HEK293 (cell line): ENCODE results near the gene BIN1.

Experiments used
- CTCF ChIA-PET: fragments of 350-600 bp; formaldehyde crosslinking; extraction: SDS; loops from one replicate; lab custom pipeline; 2021; ENCODE audit warnings: antibody characterized with exemption; lab: Yijun Ruan, JAX
- POLR2A ChIA-PET: fragments of 300-600 bp; formaldehyde crosslinking; extraction: SDS; loops from one replicate; lab custom pipeline; 2020; ENCODE audit warnings: antibody characterized with exemption, inconsistent platforms; lab: Yijun Ruan, JAX
- H3K27ac ChIP-seq: fragments of 200-500 bp; sonication (Bioruptor generic); 2 replicates; pipeline ENCODE4 v1.5.1; 2014; ENCODE audit warnings: low read depth, low read length, control low read depth, inconsistent platforms; ENCODE audit errors: extremely low read depth
- H3K36me3 ChIP-seq, 2 experiments: fragments of 200-500 bp in 1 of 2; sonication (Bioruptor generic) in 1 of 2; 1 replicate in 1 of 2; 2 replicates in 1 of 2; pipeline ENCODE4 v1.5.1; 2014 to 2017; ENCODE audit warnings: inconsistent platforms in 2 of 2, low read length in 2 of 2; ENCODE audit not compliant: control insufficient read depth in 2 of 2, insufficient read depth in 1 of 2
- H3K4me1 ChIP-seq: fragments of 200-500 bp; sonication (Bioruptor generic); 2 replicates; pipeline ENCODE4 v1.5.1; 2014; ENCODE audit warnings: mild to moderate bottlenecking, low read length, inconsistent platforms; ENCODE audit not compliant: control insufficient read depth, insufficient read depth
- H3K4me3 ChIP-seq: 2 replicates; pipeline ENCODE4 v1.5.1; 2011; ENCODE audit warnings: low read depth, mild to moderate bottlenecking, control low read depth, low read length, moderate library complexity
- H3K9me3 ChIP-seq: fragments of 200-500 bp; sonication (Bioruptor generic); 2 replicates; pipeline ENCODE4 v1.5.1; 2014; ENCODE audit warnings: low read depth, low read length, inconsistent platforms; ENCODE audit not compliant: control insufficient read depth, insufficient read depth
- GLIS1 ChIP-seq: fragments of 450-650 bp; formaldehyde crosslinking; IDR thresholded peaks from 2 replicates; pipeline ENCODE4 v1.5.1; 2016; ENCODE audit warnings: missing biosample characterization, missing genetic modification characterization
- GLIS2 ChIP-seq: fragments of 450-650 bp; formaldehyde crosslinking; IDR thresholded peaks from 2 replicates; pipeline ENCODE4 v1.5.1; 2016; ENCODE audit warnings: missing biosample characterization, missing genetic modification characterization
- KLF16 ChIP-seq: fragments of 450-650 bp; formaldehyde crosslinking; IDR thresholded peaks from 2 replicates; pipeline ENCODE4 v1.5.1; 2017; ENCODE audit warnings: missing biosample characterization, missing genetic modification characterization
- KLF8 ChIP-seq: fragments of 450-650 bp; formaldehyde crosslinking; IDR thresholded peaks from 2 replicates; pipeline ENCODE4 v1.5.1; 2016; ENCODE audit warnings: missing biosample characterization, missing genetic modification characterization
- OSR2 ChIP-seq: fragments of 450-650 bp; formaldehyde crosslinking; IDR thresholded peaks from 2 replicates; pipeline ENCODE4 v1.5.1; 2016; ENCODE audit warnings: missing biosample characterization, missing genetic modification characterization
- SP2 ChIP-seq: fragments of 450-650 bp; formaldehyde crosslinking; IDR thresholded peaks from 2 replicates; pipeline ENCODE4 v1.5.1; 2016; ENCODE audit warnings: missing biosample characterization, missing genetic modification characterization
- ZBTB20 ChIP-seq: fragments of 450-650 bp; formaldehyde crosslinking; IDR thresholded peaks from 2 replicates; pipeline ENCODE4 v1.5.1; 2016; ENCODE audit warnings: missing biosample characterization, missing genetic modification characterization
- ZBTB48 ChIP-seq: fragments of 450-650 bp; formaldehyde crosslinking; IDR thresholded peaks from 2 replicates; pipeline ENCODE4 v1.5.1; 2016; ENCODE audit warnings: missing biosample characterization, missing genetic modification characterization
- ZFP3 ChIP-seq: fragments of 450-650 bp; formaldehyde crosslinking; IDR thresholded peaks from 2 replicates; pipeline ENCODE4 v1.5.1; 2016; ENCODE audit warnings: low read depth, missing biosample characterization, missing genetic modification characterization
- ZIC2 ChIP-seq: fragments of 450-650 bp; formaldehyde crosslinking; IDR thresholded peaks from 2 replicates; pipeline ENCODE4 v1.5.1; 2016; ENCODE audit warnings: missing biosample characterization, missing genetic modification characterization
- ZNF138 ChIP-seq: fragments of 450-650 bp; formaldehyde crosslinking; IDR thresholded peaks from 2 replicates; pipeline ENCODE4 v1.5.1; 2016; ENCODE audit warnings: missing biosample characterization, missing genetic modification characterization, borderline replicate concordance
- ZNF184 ChIP-seq: fragments of 450-650 bp; IDR thresholded peaks from 2 replicates; pipeline ENCODE4 v1.5.1; 2018; ENCODE audit warnings: missing biosample characterization, mild to moderate bottlenecking, missing genetic modification characterization
- ZNF660 ChIP-seq: fragments of 450-650 bp; IDR thresholded peaks from 2 replicates; pipeline ENCODE4 v1.5.1; 2018; ENCODE audit warnings: missing biosample characterization, mild to moderate bottlenecking, missing genetic modification characterization
- ZNF768 ChIP-seq: fragments of 450-650 bp; formaldehyde crosslinking; IDR thresholded peaks from 2 replicates; pipeline ENCODE4 v1.5.1; 2018; ENCODE audit warnings: missing biosample characterization, mild to moderate bottlenecking, missing genetic modification characterization
- TF ChIP-seq, protein P1 (sequence below): fragments of 450-650 bp; formaldehyde crosslinking; IDR thresholded peaks from 2 replicates; pipeline ENCODE4 v1.5.1; 2016; ENCODE audit warnings: missing biosample characterization, missing genetic modification characterization
- TF ChIP-seq, protein P2 (sequence below): fragments of 450-650 bp; formaldehyde crosslinking; IDR thresholded peaks from 2 replicates; pipeline ENCODE4 v1.5.1; 2016; ENCODE audit warnings: missing biosample characterization, missing genetic modification characterization
- TF ChIP-seq, protein P3 (sequence below): fragments of 450-650 bp; formaldehyde crosslinking; IDR thresholded peaks from 2 replicates; pipeline ENCODE4 v1.5.1; 2017; ENCODE audit warnings: missing biosample characterization, mild to moderate bottlenecking, missing genetic modification characterization, moderate library complexity
- TF ChIP-seq, protein P4 (sequence below): fragments of 450-650 bp; formaldehyde crosslinking; IDR thresholded peaks from 2 replicates; pipeline ENCODE4 v1.5.1; 2016; ENCODE audit warnings: missing biosample characterization, missing genetic modification characterization
- TF ChIP-seq, protein P5 (sequence below): fragments of 450-650 bp; formaldehyde crosslinking; IDR thresholded peaks from 2 replicates; pipeline ENCODE4 v1.5.1; 2016; ENCODE audit warnings: missing biosample characterization, missing genetic modification characterization, low read depth

The BIN1 gene

DNA sequence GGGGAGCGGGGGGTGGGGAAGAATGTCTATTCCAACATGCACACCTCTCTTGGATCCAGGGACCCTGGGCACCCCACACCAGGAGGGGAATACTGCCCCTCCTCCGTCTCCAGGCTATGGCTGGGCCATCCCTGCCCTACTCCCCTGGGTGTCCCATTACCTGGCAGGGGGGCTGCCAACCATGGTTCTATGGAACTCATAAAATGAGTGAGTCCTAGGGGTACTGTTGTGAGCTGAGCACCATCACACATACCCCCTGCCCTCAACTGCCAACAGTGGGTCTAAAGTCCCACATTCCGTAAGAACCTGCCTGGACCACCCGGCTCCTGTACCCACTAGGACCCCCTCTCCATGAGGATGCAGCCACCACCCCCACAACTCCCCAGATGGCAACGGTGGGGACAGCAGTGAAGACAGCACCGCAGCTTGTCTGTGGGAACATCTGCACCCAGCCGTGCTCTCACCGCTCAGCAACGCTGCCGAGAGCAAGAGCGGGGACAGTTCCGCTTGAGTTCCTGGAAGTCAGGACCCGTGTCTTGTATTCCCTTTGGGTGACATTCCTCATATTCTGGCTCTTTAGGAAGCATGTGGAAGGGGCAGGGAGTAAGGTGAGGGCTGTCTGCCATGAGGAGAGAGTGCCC lies 41.5 kb downstream of the BIN1 start:
- POLR2A ChIA-PET = interaction anchor here (0.6 to 1.1 kb wide), 2 partner anchors 10 to 20 kb away, joined by 3 to 4 read pairs; no protein-coding TSS in a partner anchor
- TF ChIP-seq ZNF184 (no peak), ZIC2 (peak; percentile 92), GLIS1 (peak; percentile 47; the same call in 1 of the 2 replicates), KLF16 (tag by site-specific recombination) (no peak)
- TF ChIP-seq, protein P1, sequence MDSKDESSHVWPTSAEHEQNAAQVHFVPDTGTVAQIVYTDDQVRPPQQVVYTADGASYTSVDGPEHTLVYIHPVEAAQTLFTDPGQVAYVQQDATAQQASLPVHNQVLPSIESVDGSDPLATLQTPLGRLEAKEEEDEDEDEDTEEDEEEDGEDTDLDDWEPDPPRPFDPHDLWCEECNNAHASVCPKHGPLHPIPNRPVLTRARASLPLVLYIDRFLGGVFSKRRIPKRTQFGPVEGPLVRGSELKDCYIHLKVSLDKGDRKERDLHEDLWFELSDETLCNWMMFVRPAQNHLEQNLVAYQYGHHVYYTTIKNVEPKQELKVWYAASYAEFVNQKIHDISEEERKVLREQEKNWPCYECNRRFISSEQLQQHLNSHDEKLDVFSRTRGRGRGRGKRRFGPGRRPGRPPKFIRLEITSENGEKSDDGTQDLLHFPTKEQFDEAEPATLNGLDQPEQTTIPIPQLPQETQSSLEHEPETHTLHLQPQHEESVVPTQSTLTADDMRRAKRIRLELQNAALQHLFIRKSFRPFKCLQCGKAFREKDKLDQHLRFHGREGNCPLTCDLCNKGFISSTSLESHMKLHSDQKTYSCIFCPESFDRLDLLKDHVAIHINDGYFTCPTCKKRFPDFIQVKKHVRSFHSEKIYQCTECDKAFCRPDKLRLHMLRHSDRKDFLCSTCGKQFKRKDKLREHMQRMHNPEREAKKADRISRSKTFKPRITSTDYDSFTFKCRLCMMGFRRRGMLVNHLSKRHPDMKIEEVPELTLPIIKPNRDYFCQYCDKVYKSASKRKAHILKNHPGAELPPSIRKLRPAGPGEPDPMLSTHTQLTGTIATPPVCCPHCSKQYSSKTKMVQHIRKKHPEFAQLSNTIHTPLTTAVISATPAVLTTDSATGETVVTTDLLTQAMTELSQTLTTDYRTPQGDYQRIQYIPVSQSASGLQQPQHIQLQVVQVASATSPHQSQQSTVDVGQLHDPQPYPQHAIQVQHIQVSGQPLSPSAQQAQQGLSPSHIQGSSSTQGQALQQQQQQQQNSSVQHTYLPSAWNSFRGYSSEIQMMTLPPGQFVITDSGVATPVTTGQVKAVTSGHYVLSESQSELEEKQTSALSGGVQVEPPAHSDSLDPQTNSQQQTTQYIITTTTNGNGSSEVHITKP (tag by site-specific recombination) = 0 out of 2 replicates have a peak, but pooled peaks have one; percentile 10
- TF ChIP-seq, protein P2, sequence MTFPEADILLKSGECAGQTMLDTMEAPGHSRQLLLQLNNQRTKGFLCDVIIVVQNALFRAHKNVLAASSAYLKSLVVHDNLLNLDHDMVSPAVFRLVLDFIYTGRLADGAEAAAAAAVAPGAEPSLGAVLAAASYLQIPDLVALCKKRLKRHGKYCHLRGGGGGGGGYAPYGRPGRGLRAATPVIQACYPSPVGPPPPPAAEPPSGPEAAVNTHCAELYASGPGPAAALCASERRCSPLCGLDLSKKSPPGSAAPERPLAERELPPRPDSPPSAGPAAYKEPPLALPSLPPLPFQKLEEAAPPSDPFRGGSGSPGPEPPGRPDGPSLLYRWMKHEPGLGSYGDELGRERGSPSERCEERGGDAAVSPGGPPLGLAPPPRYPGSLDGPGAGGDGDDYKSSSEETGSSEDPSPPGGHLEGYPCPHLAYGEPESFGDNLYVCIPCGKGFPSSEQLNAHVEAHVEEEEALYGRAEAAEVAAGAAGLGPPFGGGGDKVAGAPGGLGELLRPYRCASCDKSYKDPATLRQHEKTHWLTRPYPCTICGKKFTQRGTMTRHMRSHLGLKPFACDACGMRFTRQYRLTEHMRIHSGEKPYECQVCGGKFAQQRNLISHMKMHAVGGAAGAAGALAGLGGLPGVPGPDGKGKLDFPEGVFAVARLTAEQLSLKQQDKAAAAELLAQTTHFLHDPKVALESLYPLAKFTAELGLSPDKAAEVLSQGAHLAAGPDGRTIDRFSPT (tag by site-specific recombination) = no peak
- TF ChIP-seq, all 188 proteins: peak for 3
- Histone ChIP-seq H3K9me3 (no peaks in the 10 kb centered on the region), H3K4me1 (peaks cover 2% of the 10 kb centered on the region; the same call in 1 of the 2 replicates), H3K27ac (peak overlapping the region; percentile 62; the same call in 1 of the 2 replicates), H3K4me3 (no peak overlapping the region), H3K36me3 (no peaks in the 10 kb centered on the region)
- CTCF ChIA-PET = interaction anchor here (0.6 to 1.4 kb wide), 3 partner anchors 14 to 694 kb away, joined by 3 to 6 read pairs (median 4); no protein-coding TSS in a partner anchor

DNA sequence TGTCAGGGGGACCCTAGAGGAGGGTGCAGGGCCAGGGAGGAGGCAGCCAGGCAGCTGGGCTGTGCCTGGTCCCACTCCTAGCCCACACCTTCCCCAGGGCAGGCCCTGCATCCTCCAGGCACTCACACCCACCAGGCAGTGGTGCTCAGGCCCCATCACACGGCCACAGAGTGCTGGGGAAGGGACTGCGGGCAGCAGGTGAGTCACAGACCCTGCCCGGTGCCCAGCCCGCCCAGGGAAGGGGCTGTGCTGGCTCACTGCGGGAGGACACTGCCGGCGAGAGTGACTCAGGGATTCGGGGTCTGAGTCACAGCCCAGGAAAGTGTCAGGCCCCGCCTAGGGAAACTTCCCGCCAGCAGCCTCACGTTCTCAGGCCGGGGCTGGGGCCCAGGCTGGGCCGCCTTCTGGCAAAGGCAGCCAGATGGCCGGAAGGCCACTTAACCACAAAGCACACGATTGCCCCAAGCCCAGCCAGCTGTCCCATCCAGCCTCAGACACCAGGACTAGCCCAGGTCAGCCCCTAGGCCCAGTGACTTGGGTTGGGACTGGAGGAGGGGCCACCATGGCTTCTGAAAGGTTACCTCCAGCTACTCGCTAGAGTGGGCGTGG lies 42.2 kb downstream of the BIN1 start:
- ChIA-PET POLR2A (interaction anchor here (0.6 to 1.1 kb wide), 2 partner anchors 10 to 19 kb away, joined by 3 to 4 read pairs; no protein-coding TSS in a partner anchor), CTCF (interaction anchor here (0.6 to 1.4 kb wide), 3 partner anchors 14 to 694 kb away, joined by 3 to 6 read pairs (median 4); no protein-coding TSS in a partner anchor)
- no peaks in the 10 kb centered on the region for H3K36me3 ChIP-seq
- H3K4me3 ChIP-seq = no peak overlapping the region
- peak overlapping the region; percentile 62; the same call in 1 of the 2 replicates for H3K27ac ChIP-seq
- no peaks in the 10 kb centered on the region for H3K9me3 ChIP-seq
- peaks cover 2% of the 10 kb centered on the region; the same call in 1 of the 2 replicates for H3K4me1 ChIP-seq
- TF ChIP-seq, protein P3, sequence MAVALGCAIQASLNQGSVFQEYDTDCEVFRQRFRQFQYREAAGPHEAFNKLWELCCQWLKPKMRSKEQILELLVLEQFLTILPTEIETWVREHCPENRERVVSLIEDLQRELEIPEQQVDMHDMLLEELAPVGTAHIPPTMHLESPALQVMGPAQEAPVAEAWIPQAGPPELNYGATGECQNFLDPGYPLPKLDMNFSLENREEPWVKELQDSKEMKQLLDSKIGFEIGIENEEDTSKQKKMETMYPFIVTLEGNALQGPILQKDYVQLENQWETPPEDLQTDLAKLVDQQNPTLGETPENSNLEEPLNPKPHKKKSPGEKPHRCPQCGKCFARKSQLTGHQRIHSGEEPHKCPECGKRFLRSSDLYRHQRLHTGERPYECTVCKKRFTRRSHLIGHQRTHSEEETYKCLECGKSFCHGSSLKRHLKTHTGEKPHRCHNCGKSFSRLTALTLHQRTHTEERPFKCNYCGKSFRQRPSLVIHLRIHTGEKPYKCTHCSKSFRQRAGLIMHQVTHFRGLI (tag by site-specific recombination) = peak; percentile 52; the same call in 1 of the 2 replicates
- TF ChIP-seq ZBTB20 (tag by site-specific recombination) = peak; percentile 83
- TF ChIP-seq, protein P4, sequence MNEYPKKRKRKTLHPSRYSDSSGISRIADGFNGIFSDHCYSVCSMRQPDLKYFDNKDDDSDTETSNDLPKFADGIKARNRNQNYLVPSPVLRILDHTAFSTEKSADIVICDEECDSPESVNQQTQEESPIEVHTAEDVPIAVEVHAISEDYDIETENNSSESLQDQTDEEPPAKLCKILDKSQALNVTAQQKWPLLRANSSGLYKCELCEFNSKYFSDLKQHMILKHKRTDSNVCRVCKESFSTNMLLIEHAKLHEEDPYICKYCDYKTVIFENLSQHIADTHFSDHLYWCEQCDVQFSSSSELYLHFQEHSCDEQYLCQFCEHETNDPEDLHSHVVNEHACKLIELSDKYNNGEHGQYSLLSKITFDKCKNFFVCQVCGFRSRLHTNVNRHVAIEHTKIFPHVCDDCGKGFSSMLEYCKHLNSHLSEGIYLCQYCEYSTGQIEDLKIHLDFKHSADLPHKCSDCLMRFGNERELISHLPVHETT (tag by site-specific recombination) = peak; percentile 48; the same call in 1 of the 2 replicates
- peak; percentile 67 for TF ChIP-seq ZNF660
- TF ChIP-seq SP2 (tag by site-specific recombination) = peak; percentile 79
- TF ChIP-seq GLIS2 = peak; percentile 53
- TF ChIP-seq KLF8 (tag by site-specific recombination) = peak; percentile 37; the same call in 1 of the 2 replicates
- TF ChIP-seq ZNF138 (tag by site-specific recombination) = no peak
- peak; percentile 86 for TF ChIP-seq ZBTB48 (tag by site-specific recombination)
- no peak for TF ChIP-seq ZFP3 (tag by site-specific recombination)
- TF ChIP-seq, protein P5, sequence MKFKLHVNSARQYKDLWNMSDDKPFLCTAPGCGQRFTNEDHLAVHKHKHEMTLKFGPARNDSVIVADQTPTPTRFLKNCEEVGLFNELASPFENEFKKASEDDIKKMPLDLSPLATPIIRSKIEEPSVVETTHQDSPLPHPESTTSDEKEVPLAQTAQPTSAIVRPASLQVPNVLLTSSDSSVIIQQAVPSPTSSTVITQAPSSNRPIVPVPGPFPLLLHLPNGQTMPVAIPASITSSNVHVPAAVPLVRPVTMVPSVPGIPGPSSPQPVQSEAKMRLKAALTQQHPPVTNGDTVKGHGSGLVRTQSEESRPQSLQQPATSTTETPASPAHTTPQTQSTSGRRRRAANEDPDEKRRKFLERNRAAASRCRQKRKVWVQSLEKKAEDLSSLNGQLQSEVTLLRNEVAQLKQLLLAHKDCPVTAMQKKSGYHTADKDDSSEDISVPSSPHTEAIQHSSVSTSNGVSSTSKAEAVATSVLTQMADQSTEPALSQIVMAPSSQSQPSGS (tag by site-specific recombination) = no peak
- peak; percentile 66 for TF ChIP-seq ZIC2
- TF ChIP-seq ZNF768 (tag by site-specific recombination) = no peak
- peak; percentile 49; the same call in 1 of the 2 replicates for TF ChIP-seq GLIS1
- no peak for TF ChIP-seq OSR2 (tag by site-specific recombination)
- TF ChIP-seq, protein P2 (tag by site-specific recombination) = peak; percentile 99
